ENCODE measurements around the gene RASSF3. TPM values are rescaled to one million over a fixed set of nuclear protein-coding genes. Genes with fewer than 3 reads are reported as not detected.

Gene RASSF3
- total and polyA plus RNA-seq, 2 of the 13 experiments (the other 11 are each of a cell fraction or from before 2014, with no cell fraction given): 15.5 to 16.0 TPM

DNA sequence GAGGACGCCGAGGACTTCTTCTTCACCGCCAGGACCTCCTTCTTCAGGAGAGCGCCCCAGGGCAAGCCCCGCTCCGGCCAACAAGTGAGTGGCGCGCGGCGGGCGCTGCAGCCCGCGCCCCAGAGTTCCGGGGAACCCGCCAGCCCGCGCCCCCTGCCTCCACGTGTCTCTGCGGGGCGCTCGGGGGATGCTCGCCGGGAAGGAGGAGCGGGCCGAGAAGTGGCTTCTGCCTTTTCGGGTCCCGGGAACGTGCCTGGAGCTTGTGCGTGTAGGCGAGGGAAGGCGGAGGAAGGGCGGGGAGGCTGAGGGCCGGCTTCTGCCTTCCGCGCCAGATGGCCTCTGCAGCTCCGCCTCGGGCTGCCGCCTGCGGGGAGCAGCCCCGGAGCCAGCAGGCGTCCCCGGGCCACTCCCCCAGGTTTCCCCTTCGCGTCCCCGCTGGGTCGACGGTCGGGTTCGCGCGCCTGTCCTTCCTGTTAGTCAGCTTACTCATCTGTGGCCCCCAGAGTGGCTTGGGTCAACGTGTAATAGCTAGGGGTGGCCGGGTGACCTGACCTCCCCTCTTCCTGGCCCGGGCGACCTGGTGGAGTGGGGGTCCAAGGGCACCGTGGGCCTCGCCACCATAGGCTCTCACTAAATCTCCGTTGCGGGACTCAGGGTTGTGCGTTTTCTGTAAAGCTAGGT, 505 bp downstream of the RASSF3 start (continued):
- TF ChIP-seq, protein P1, sequence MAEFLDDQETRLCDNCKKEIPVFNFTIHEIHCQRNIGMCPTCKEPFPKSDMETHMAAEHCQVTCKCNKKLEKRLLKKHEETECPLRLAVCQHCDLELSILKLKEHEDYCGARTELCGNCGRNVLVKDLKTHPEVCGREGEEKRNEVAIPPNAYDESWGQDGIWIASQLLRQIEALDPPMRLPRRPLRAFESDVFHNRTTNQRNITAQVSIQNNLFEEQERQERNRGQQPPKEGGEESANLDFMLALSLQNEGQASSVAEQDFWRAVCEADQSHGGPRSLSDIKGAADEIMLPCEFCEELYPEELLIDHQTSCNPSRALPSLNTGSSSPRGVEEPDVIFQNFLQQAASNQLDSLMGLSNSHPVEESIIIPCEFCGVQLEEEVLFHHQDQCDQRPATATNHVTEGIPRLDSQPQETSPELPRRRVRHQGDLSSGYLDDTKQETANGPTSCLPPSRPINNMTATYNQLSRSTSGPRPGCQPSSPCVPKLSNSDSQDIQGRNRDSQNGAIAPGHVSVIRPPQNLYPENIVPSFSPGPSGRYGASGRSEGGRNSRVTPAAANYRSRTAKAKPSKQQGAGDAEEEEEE (CRISPR knock-in tag; IDR thresholded peaks at IDR 0.05; ENCODE audit: borderline replicate concordance): no peak
- TF ChIP-seq ZBTB20 (CRISPR knock-in tag; IDR thresholded peaks at IDR 0.05; ENCODE audit: borderline replicate concordance, low read depth) (peak; percentile 45; the same call in 1 of the 2 replicates), TEAD2 (CRISPR knock-in tag; IDR thresholded peaks at IDR 0.05) (no peak), CEBPG (CRISPR knock-in tag; IDR thresholded peaks at IDR 0.05) (no peak), ZNF660 (CRISPR knock-in tag; IDR thresholded peaks at IDR 0.05; ENCODE audit: borderline replicate concordance, low read depth) (no peak), U2AF1 (optimal IDR thresholded peaks at IDR 0.05; ENCODE audit: low read depth, low read length) (no peak), ZNF720 (CRISPR knock-in tag; IDR thresholded peaks at IDR 0.05) (no peak), SRSF4 (IDR thresholded peaks at IDR 0.05; ENCODE audit: low read depth, low read length, poor library complexity, severe bottlenecking) (no peak), TRIM24 (CRISPR knock-in tag; IDR thresholded peaks at IDR 0.05) (no peak), MAF1 (CRISPR knock-in tag; IDR thresholded peaks at IDR 0.05; ENCODE audit: borderline replicate concordance) (no peak), ZNF614 (CRISPR knock-in tag; IDR thresholded peaks at IDR 0.05; ENCODE audit: borderline replicate concordance) (peak; percentile 51; the same call in 1 of the 2 replicates), ZNF773 (CRISPR knock-in tag; IDR thresholded peaks at IDR 0.05; ENCODE audit: borderline replicate concordance) (no peak), ZNF326 (CRISPR knock-in tag; IDR thresholded peaks at IDR 0.05; ENCODE audit: borderline replicate concordance) (no peak), TOE1 (CRISPR knock-in tag; IDR thresholded peaks at IDR 0.05) (no peak), ZNF383 (CRISPR knock-in tag; IDR thresholded peaks at IDR 0.05; ENCODE audit: borderline replicate concordance) (no peak), ZKSCAN5 (CRISPR knock-in tag; IDR thresholded peaks at IDR 0.05) (no peak), ISX (CRISPR knock-in tag; conservative IDR thresholded peaks at IDR 0.05) (no peak), CBX5 (CRISPR knock-in tag; IDR thresholded peaks at IDR 0.05; ENCODE audit: borderline replicate concordance) (no peak), NCOA2 (CRISPR knock-in tag; IDR thresholded peaks at IDR 0.05) (no peak; the same call in 1 of the 2 replicates), NFE2 (CRISPR knock-in tag; IDR thresholded peaks at IDR 0.05) (no peak), ETV6 (CRISPR knock-in tag; conservative IDR thresholded peaks at IDR 0.05) (no peak)
- TF ChIP-seq, protein P2, sequence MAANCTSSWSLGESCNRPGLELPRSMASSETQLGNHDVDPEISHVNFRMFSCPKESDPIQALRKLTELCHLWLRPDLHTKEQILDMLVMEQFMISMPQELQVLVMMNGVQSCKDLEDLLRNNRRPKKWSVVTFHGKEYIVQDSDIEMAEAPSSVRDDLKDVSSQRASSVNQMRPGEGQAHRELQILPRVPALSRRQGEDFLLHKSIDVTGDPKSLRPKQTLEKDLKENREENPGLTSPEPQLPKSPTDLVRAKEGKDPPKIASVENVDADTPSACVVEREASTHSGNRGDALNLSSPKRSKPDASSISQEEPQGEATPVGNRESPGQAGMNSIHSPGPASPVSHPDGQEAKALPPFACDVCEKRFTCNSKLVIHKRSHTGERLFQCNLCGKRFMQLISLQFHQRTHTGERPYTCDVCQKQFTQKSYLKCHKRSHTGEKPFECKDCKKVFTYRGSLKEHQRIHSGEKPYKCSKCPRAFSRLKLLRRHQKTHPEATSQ (CRISPR knock-in tag; IDR thresholded peaks at IDR 0.05; ENCODE audit: borderline replicate concordance): no peak
- TF ChIP-seq, protein P3, sequence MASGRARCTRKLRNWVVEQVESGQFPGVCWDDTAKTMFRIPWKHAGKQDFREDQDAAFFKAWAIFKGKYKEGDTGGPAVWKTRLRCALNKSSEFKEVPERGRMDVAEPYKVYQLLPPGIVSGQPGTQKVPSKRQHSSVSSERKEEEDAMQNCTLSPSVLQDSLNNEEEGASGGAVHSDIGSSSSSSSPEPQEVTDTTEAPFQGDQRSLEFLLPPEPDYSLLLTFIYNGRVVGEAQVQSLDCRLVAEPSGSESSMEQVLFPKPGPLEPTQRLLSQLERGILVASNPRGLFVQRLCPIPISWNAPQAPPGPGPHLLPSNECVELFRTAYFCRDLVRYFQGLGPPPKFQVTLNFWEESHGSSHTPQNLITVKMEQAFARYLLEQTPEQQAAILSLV (CRISPR knock-in tag; IDR thresholded peaks at IDR 0.05; ENCODE audit: borderline replicate concordance): no peak
- TF ChIP-seq, protein P4, sequence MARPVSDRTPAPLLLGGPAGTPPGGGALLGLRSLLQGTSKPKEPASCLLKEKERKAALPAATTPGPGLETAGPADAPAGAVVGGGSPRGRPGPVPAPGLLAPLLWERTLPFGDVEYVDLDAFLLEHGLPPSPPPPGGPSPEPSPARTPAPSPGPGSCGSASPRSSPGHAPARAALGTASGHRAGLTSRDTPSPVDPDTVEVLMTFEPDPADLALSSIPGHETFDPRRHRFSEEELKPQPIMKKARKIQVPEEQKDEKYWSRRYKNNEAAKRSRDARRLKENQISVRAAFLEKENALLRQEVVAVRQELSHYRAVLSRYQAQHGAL (CRISPR knock-in tag; IDR thresholded peaks at IDR 0.05; ENCODE audit: not compliant biosample characterization): no peak

All from HepG2 (cell line).